Transverse colon (tissue), 4 donors: ENCODE data around the gene MAPRE2. TPM values are rescaled to one million over a fixed set of nuclear protein-coding genes. Genes with fewer than 3 reads are reported as not detected.
"Not testable (repeated sequence)": the region's sequence is repeated elsewhere in the genome, so short reads cannot be mapped to it uniquely, and the experiment has no call there.

Source experiments
- DNase-seq: peaks from one replicate; pipeline ENCODE4 v3.0.0-alpha.2; 2019
- H3K27ac ChIP-seq, 4 donors: fragments of 200-600 bp; sonication (generic); 2 replicates each; pipeline ENCODE4 v1.5.1; 2016 to 2018; ENCODE audit warnings: inconsistent platforms in 4 of 4
- H3K27me3 ChIP-seq: fragments of 200-600 bp; sonication (generic); 2 replicates; pipeline ENCODE4 v1.5.1; 2017; ENCODE audit warnings: inconsistent platforms
- H3K36me3 ChIP-seq, 4 donors: fragments of 200-600 bp; sonication (generic); 2 replicates each; pipeline ENCODE4 v1.5.1; 2017 to 2019; ENCODE audit warnings: inconsistent platforms in 4 of 4
- H3K4me1 ChIP-seq, 4 donors: fragments of 200-600 bp; sonication (generic); 2 replicates each; pipeline ENCODE4 v1.5.1; 2017 to 2020; ENCODE audit warnings: inconsistent platforms in 4 of 4
- H3K4me3 ChIP-seq, 4 donors: fragments of 200-600 bp; sonication (generic); 1 replicate in 1 of 4; 2 replicates in 3 of 4; pipeline versions ENCODE4 v1.5.1 to v1.6.1; 2017 to 2019; ENCODE audit warnings: inconsistent platforms in 4 of 4
- H3K9me3 ChIP-seq, 2 donors: fragments of 200-600 bp; sonication (generic); 2 replicates each; pipeline ENCODE4 v1.5.1; 2017 to 2019; ENCODE audit warnings: inconsistent platforms in 2 of 2
- CTCF ChIP-seq, 5 experiments: fragments of 200-600 bp in 3 of 5; fragments of 450-650 bp in 2 of 5; sonication (generic) in 3 of 5; IDR thresholded peaks; 1 replicate in 2 of 5; 2 replicates in 3 of 5; pipeline ENCODE4 v1.5.1; 2016 to 2017; ENCODE audit warnings: antibody characterized with exemption in 5 of 5, inconsistent platforms in 3 of 5, mild to moderate bottlenecking in 2 of 5, moderate library complexity in 1 of 5
- EP300 ChIP-seq: sonication (generic); formaldehyde crosslinking; IDR thresholded peaks from one replicate; pipeline ENCODE4 v1.6.1; 2017; ENCODE audit warnings: antibody characterized with exemption, low read depth
- POLR2A ChIP-seq: fragments of 450-650 bp; IDR thresholded peaks from one replicate; pipeline ENCODE4 v1.6.1; 2016; ENCODE audit warnings: antibody characterized with exemption, mild to moderate bottlenecking, moderate library complexity
- POLR2AphosphoS5 ChIP-seq, 3 donors: sonication (generic); formaldehyde crosslinking; IDR thresholded peaks; one replicate each; pipeline ENCODE4 v1.6.1; 2016; ENCODE audit warnings: antibody characterized with exemption in 3 of 3
- WGBS, 2 donors: methylation state at CpG; one replicate each; pipeline ENCODE4 v1.1.5; 2018; ENCODE audit warnings: low coverage in 1 of 2; 5-methylcytosine and 5-hydroxymethylcytosine counted together
- in situ Hi-C, 4 donors: fragments of 200-750 bp; cut with MboI; loops; one replicate each; pipeline versions ENCODE4 v1.15.0 to v1.15.1; 2017; ENCODE audit warnings: low sequenced_read_pairs in 3 of 4, low pct_ligation_motif_present in 1 of 4, low pct_unique_long_range_greater_than_20kb in 1 of 4
- intact Hi-C: fragments of 100-400 bp; cut with DNase I; formaldehyde crosslinking; loops from one replicate; pipeline ENCODE4 v1.15.1; 2023; ENCODE audit warnings: low total_unique reads
- total RNA-seq, 4 donors: library from RNA; depleted of rRNA; stranded (reverse); fragments of >200 nt; gene quantifications; one replicate each; pipeline ENCODE4 v1.1.0, GENCODE V29; 2016

The MAPRE2 gene
- total RNA-seq, 4 donors from 2014 or later = 23.1 to 102 (median 48.5) TPM

GRCh38 chr18:35106013-35106844 is 65.0 kb downstream of the MAPRE2 start:
- Histone ChIP-seq H3K27ac (no peak overlapping the region), H3K4me3 (no peak overlapping the region), H3K36me3 (peaks cover 0 to 9% (median 0%) of the 10 kb centered on the region in 4 donors), H3K27me3 (no peaks in the 10 kb centered on the region), H3K9me3 (no peaks in the 10 kb centered on the region), H3K4me1 (no peaks in the 10 kb centered on the region)
- TF ChIP-seq POLR2AphosphoS5 (IDR thresholded peaks at IDR 0.05) (no peak), POLR2A (no peak), EP300 (no peak), CTCF (IDR thresholded peaks at IDR 0.05) (no peak)
- intact Hi-C loops = no loop called here
- in situ Hi-C loops = no loop called here
- 87 to 90% methylated on average over 4 of the region's 4 CpGs for whole genome bisulfite sequencing, 2 donors
- no peak for DNase-seq

- Histone ChIP-seq H3K27me3 (no peaks in the 10 kb centered on the region), H3K27ac (no peak overlapping the region), H3K9me3 (no peaks in the 10 kb centered on the region), H3K4me1 (no peaks in the 10 kb centered on the region), H3K4me3 (no peak overlapping the region), H3K36me3 (peaks cover 0 to 9% (median 0%) of the 10 kb centered on the region in 4 donors)
- in situ Hi-C loops (no loop called here), intact Hi-C loops (no loop called here)
- WGBS, 2 donors = 59 to 63% methylated on average over 2 of the region's 2 CpGs
- TF ChIP-seq POLR2A = no peak
- no peak for TF ChIP-seq CTCF (IDR thresholded peaks at IDR 0.05)
- TF ChIP-seq POLR2AphosphoS5 (IDR thresholded peaks at IDR 0.05) = no peak
- TF ChIP-seq EP300 = no peak
- no peak for DNase-seq
These were observed 65.6 kb downstream of the MAPRE2 start for GRCh38 chr18:35106845-35107148.

- in situ Hi-C loops = no loop called here
These were observed 66.0 kb downstream of the MAPRE2 start for GRCh38 chr18:35107216-35107615.

GRCh38 chr18:35108088-35108487 is 66.9 kb downstream of the MAPRE2 start:
- DNase-seq, H3K4me3 ChIP-seq, H3K4me1 ChIP-seq, in situ Hi-C loops, H3K27me3 ChIP-seq, H3K9me3 ChIP-seq, H3K27ac ChIP-seq, H3K36me3 ChIP-seq, intact Hi-C loops: not testable (repeated sequence)
- 97 to 100% methylated on average over 1 of the region's 1 CpG for WGBS, 2 donors

More at GRCh38 chr18:35107216-35107615, 66.0 kb downstream of the MAPRE2 start:
- Histone ChIP-seq H3K27ac (no peak overlapping the region), H3K4me3 (no peak overlapping the region), H3K27me3 (no peaks in the 10 kb centered on the region), H3K9me3 (no peaks in the 10 kb centered on the region), H3K4me1 (no peaks in the 10 kb centered on the region), H3K36me3 (peaks cover 0 to 7% (median 0%) of the 10 kb centered on the region in 4 donors)
- TF ChIP-seq POLR2A = no peak
- TF ChIP-seq POLR2AphosphoS5 (IDR thresholded peaks at IDR 0.05) = no peak
- TF ChIP-seq EP300 = no peak
- TF ChIP-seq CTCF (IDR thresholded peaks at IDR 0.05) = no peak
- no peak for DNase-seq
- intact Hi-C loops = no loop called here

- DNase-seq = no peak
- in situ Hi-C loops = no loop called here
- Histone ChIP-seq H3K36me3 (no peaks in the 10 kb centered on the region), H3K27me3 (no peaks in the 10 kb centered on the region), H3K27ac (no peak overlapping the region), H3K9me3 (no peaks in the 10 kb centered on the region), H3K4me3 (no peak overlapping the region), H3K4me1 (no peaks in the 10 kb centered on the region)
- intact Hi-C loops = no loop called here
- TF ChIP-seq POLR2AphosphoS5 (IDR thresholded peaks at IDR 0.05) (no peak), CTCF (IDR thresholded peaks at IDR 0.05) (no peak), POLR2A (no peak), EP300 (no peak)
- WGBS, 2 donors = 90 to 92% methylated on average over 3 of the region's 3 CpGs
These were observed 68.8 kb downstream of the MAPRE2 start for GRCh38 chr18:35110059-35110458.
